SK-N-SH treated with all-trans-retinoic acid at 6 μM for 48 hours (cell line): Measurements from ENCODE around the gene SLC1A7.

Experiments used
- ATAC-seq: fragments of 200-7000 bp; cut with Tn5 transposase; 3 replicates; pipeline ENCODE4 v1.9.1; 2020; ENCODE audit warnings: mild to moderate bottlenecking, moderate library complexity
- ARNTL ChIP-seq: fragments of 450-650 bp; formaldehyde crosslinking; IDR thresholded peaks from 2 replicates; pipeline ENCODE4 v1.5.0; 2020; ENCODE audit warnings: low read depth, mild to moderate bottlenecking, moderate library complexity, borderline replicate concordance
- BACH2 ChIP-seq: fragments of 250-450 bp; sonication (Bioruptor Pico); IDR thresholded peaks from 2 replicates; pipeline ENCODE4 v1.9.0; 2021; ENCODE audit warnings: mild to moderate bottlenecking, borderline replicate concordance
- CREB5 ChIP-seq: fragments of 250-450 bp; sonication (Bioruptor Pico); IDR thresholded peaks from 2 replicates; pipeline ENCODE4 v1.5.1; 2020; ENCODE audit warnings: low read depth, mild to moderate bottlenecking, moderate library complexity
- CSDC2 ChIP-seq: fragments of 250-450 bp; sonication (Bioruptor Pico); IDR thresholded peaks from 2 replicates; pipeline ENCODE4 v1.5.0; 2020; ENCODE audit warnings: mild to moderate bottlenecking, moderate library complexity
- CSRNP3 ChIP-seq: fragments of 250-450 bp; sonication (Bioruptor Pico); IDR thresholded peaks from 2 replicates; pipeline ENCODE4 v1.5.1; 2021; ENCODE audit warnings: mild to moderate bottlenecking, moderate library complexity
- ESRRG ChIP-seq: fragments of 250-450 bp; sonication (Bioruptor Pico); IDR thresholded peaks from 2 replicates; pipeline ENCODE4 v1.6.1; 2021; ENCODE audit warnings: mild to moderate bottlenecking
- GLIS3 ChIP-seq: fragments of 250-450 bp; sonication (Bioruptor Pico); IDR thresholded peaks from 2 replicates; pipeline ENCODE4 v1.5.0; 2020; ENCODE audit warnings: mild to moderate bottlenecking, moderate library complexity
- ISL1 ChIP-seq: fragments of 250-450 bp; sonication (Bioruptor Pico); IDR thresholded peaks from 2 replicates; pipeline ENCODE4 v2.1.2; 2022; ENCODE audit warnings: mild to moderate bottlenecking, moderate library complexity
- OSR1 ChIP-seq: fragments of 250-450 bp; sonication (Bioruptor Pico); IDR thresholded peaks from 2 replicates; pipeline ENCODE4 v1.8.0; 2022; ENCODE audit warnings: moderate library complexity, mild to moderate bottlenecking, inconsistent platforms
- PATZ1 ChIP-seq: fragments of 250-450 bp; sonication (Bioruptor Pico); IDR thresholded peaks from 2 replicates; pipeline ENCODE4 v1.8.0; 2020; ENCODE audit warnings: mild to moderate bottlenecking, moderate library complexity, borderline replicate concordance
- POU6F1 ChIP-seq: fragments of 250-450 bp; sonication (Bioruptor Pico); IDR thresholded peaks from 2 replicates; pipeline ENCODE4 v1.8.0; 2021; ENCODE audit warnings: low read depth, mild to moderate bottlenecking, moderate library complexity, borderline replicate concordance
- PPARA ChIP-seq: fragments of 250-450 bp; sonication (Bioruptor Pico); IDR thresholded peaks from 2 replicates; pipeline ENCODE4 v1.5.0; 2020; ENCODE audit warnings: mild to moderate bottlenecking, borderline replicate concordance
- RARB ChIP-seq: fragments of 250-450 bp; sonication (Bioruptor Pico); IDR thresholded peaks from 2 replicates; pipeline ENCODE4 v1.8.0; 2021; ENCODE audit warnings: mild to moderate bottlenecking, moderate library complexity
- SNAI2 ChIP-seq: fragments of 250-450 bp; sonication (Bioruptor Pico); IDR thresholded peaks from 2 replicates; pipeline ENCODE4 v1.5.0; 2020; ENCODE audit warnings: mild to moderate bottlenecking, moderate library complexity
- TCF4 ChIP-seq: fragments of 250-450 bp; sonication (Bioruptor Pico); IDR thresholded peaks from 2 replicates; pipeline ENCODE4 v1.8.0; 2021; ENCODE audit warnings: mild to moderate bottlenecking, moderate library complexity, borderline replicate concordance
- TOX ChIP-seq: fragments of 250-450 bp; sonication (Bioruptor Pico); IDR thresholded peaks from 2 replicates; pipeline ENCODE4 v1.8.0; 2021; ENCODE audit warnings: mild to moderate bottlenecking, moderate library complexity, borderline replicate concordance
- TSHZ2 ChIP-seq: fragments of 250-450 bp; sonication (Bioruptor Pico); IDR thresholded peaks from 2 replicates; pipeline ENCODE4 v1.5.0; 2020; ENCODE audit warnings: mild to moderate bottlenecking, moderate library complexity
- ZC3H10 ChIP-seq: fragments of 250-450 bp; sonication (Bioruptor Pico); IDR thresholded peaks from 2 replicates; pipeline ENCODE4 v1.5.1; 2021; ENCODE audit warnings: mild to moderate bottlenecking, moderate library complexity
- ZFP3 ChIP-seq: fragments of 250-450 bp; sonication (Bioruptor Pico); IDR thresholded peaks from 2 replicates; pipeline ENCODE4 v1.5.0; 2020; ENCODE audit warnings: mild to moderate bottlenecking, moderate library complexity
- ZFP30 ChIP-seq: fragments of 450-650 bp; formaldehyde crosslinking; IDR thresholded peaks from 2 replicates; pipeline ENCODE4 v1.5.0; 2022; ENCODE audit warnings: mild to moderate bottlenecking, moderate library complexity
- ZNF565 ChIP-seq: fragments of 450-650 bp; formaldehyde crosslinking; conservative IDR thresholded peaks from 2 replicates; pipeline ENCODE4 v1.5.0; 2020; ENCODE audit warnings: low read depth, mild to moderate bottlenecking, moderate library complexity
- ZNF70 ChIP-seq: fragments of 450-650 bp; formaldehyde crosslinking; IDR thresholded peaks from 2 replicates; pipeline ENCODE4 v1.5.0; 2020; ENCODE audit warnings: mild to moderate bottlenecking, moderate library complexity
- ZNF8 ChIP-seq: fragments of 450-650 bp; formaldehyde crosslinking; IDR thresholded peaks from 2 replicates; pipeline ENCODE4 v1.5.0; 2020; ENCODE audit warnings: mild to moderate bottlenecking, moderate library complexity

Gene SLC1A7

GRCh38 chr1:53128401-53128800, 14.0 kb downstream of the SLC1A7 start:
- TF ChIP-seq CSRNP3 (CRISPR knock-in tag) = no peak
- no peak for TF ChIP-seq TOX (CRISPR knock-in tag)
- TF ChIP-seq PATZ1 (CRISPR knock-in tag) = no peak
- no peak for TF ChIP-seq ARNTL (CRISPR knock-in tag)
- no peak for TF ChIP-seq ISL1 (CRISPR knock-in tag)
- TF ChIP-seq CREB5 (CRISPR knock-in tag) = no peak
- no peak for TF ChIP-seq PPARA (CRISPR knock-in tag)
- TF ChIP-seq OSR1 (CRISPR knock-in tag) = no peak
- no peak for TF ChIP-seq ESRRG (CRISPR knock-in tag)
- TF ChIP-seq RARB = no peak
- TF ChIP-seq ZFP3 (CRISPR knock-in tag) = no peak
- TF ChIP-seq GLIS3 (CRISPR knock-in tag) = no peak
- TF ChIP-seq SNAI2 = no peak
- no peak for TF ChIP-seq CSDC2 (CRISPR knock-in tag)
- no peak for TF ChIP-seq ZFP30 (CRISPR knock-in tag)
- ATAC-seq = no peak

GRCh38 chr1:53127546-53127945, 14.9 kb downstream of the SLC1A7 start:
- TF ChIP-seq ARNTL (CRISPR knock-in tag) = no peak
- no peak for TF ChIP-seq ZC3H10
- no peak for TF ChIP-seq TCF4
- no peak for TF ChIP-seq BACH2 (CRISPR knock-in tag)
- TF ChIP-seq GLIS3 (CRISPR knock-in tag) = no peak
- TF ChIP-seq ZNF565 (CRISPR knock-in tag) = no peak
- no peak for TF ChIP-seq PATZ1 (CRISPR knock-in tag)
- TF ChIP-seq ESRRG (CRISPR knock-in tag) = no peak
- TF ChIP-seq ZNF70 (CRISPR knock-in tag) = no peak
- TF ChIP-seq PPARA (CRISPR knock-in tag) = no peak
- TF ChIP-seq SNAI2 = no peak
- no peak for TF ChIP-seq POU6F1 (CRISPR knock-in tag)
- no peak for TF ChIP-seq TOX (CRISPR knock-in tag)
- no peak for TF ChIP-seq ZNF8 (CRISPR knock-in tag)
- TF ChIP-seq ZFP30 (CRISPR knock-in tag) = no peak
- TF ChIP-seq CREB5 (CRISPR knock-in tag) = no peak
- TF ChIP-seq CSRNP3 (CRISPR knock-in tag) = no peak
- TF ChIP-seq CSDC2 (CRISPR knock-in tag) = no peak
- no peak for TF ChIP-seq TSHZ2 (CRISPR knock-in tag)
- no peak for ATAC-seq
